Measurements from ENCODE around the gene SHTN1. TPM values are rescaled to one million over a fixed set of nuclear protein-coding genes. Genes with fewer than 3 reads are reported as not detected.

The SHTN1 gene
- total RNA-seq, 1 donor from 2014 or later: 38.6 TPM

DNA sequence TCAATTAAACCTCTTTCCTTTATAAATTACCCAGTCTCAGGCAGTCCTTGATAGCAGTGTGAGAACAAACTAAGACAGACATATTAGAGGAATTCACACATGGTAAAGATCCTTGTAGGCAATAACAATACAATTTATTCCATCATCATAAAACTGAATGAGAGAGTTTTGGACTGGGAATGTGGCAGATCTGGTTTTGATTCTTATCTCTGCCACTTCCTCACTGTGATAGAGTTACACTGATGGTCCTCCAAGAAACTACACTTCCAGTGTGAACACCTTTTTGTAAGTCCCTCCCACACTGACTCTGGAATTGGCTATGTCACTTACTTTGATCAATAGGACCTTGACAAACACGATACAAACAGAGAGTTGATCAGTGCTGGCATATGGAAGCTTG is 152.7 kb downstream of the SHTN1 start:
- Mint-ChIP-seq H3K27ac (no peak overlapping the region), H3K9me3 (peaks cover 4% of the 10 kb centered on the region), H3K4me3 (no peak overlapping the region), H3K27me3 (ENCODE audit: low read depth) (no peaks in the 10 kb centered on the region), H3K4me1 (peaks cover 20% of the 10 kb centered on the region), H3K36me3 (no peaks in the 10 kb centered on the region)
- no peak for DNase-seq (ENCODE audit: low spot score in 2 of 2, unreplicated experiment in 2 of 2)
- TF ChIP-seq, protein P1, sequence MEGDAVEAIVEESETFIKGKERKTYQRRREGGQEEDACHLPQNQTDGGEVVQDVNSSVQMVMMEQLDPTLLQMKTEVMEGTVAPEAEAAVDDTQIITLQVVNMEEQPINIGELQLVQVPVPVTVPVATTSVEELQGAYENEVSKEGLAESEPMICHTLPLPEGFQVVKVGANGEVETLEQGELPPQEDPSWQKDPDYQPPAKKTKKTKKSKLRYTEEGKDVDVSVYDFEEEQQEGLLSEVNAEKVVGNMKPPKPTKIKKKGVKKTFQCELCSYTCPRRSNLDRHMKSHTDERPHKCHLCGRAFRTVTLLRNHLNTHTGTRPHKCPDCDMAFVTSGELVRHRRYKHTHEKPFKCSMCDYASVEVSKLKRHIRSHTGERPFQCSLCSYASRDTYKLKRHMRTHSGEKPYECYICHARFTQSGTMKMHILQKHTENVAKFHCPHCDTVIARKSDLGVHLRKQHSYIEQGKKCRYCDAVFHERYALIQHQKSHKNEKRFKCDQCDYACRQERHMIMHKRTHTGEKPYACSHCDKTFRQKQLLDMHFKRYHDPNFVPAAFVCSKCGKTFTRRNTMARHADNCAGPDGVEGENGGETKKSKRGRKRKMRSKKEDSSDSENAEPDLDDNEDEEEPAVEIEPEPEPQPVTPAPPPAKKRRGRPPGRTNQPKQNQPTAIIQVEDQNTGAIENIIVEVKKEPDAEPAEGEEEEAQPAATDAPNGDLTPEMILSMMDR (IDR thresholded peaks at IDR 0.05; ENCODE audit: unreplicated experiment): no peak

DNA sequence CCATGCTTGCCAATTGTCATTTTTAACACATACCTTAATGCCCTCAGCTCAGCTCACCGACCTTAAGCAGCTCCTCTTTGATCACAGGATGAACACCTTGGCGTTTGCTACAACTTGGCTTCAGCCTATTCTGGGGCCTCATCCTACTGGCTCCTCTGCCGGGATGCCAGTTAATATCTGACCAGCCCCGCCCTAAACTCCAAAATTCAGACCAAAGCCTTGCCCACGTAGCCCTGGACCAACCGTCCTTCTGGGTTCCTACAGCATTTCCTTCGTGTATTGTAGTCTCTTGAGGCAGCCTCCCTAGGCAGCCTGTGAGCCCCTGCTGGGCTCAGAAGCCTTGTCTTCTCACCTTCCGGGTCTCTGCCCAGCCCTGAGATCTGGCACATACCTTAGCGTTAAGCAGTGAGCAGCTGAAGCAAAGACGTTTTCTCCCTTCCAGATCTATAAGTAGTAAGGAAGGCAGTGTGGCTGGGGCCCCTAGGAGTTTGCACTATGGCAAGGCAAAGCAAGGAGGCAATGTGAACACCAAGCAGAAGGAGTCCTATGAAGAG is 154.9 kb downstream of the SHTN1 start:
- Mint-ChIP-seq H3K36me3 (no peaks in the 10 kb centered on the region), H3K27me3 (ENCODE audit: low read depth) (peaks cover 2% of the 10 kb centered on the region), H3K9me3 (no peaks in the 10 kb centered on the region), H3K27ac (peak overlapping the region; percentile 76), H3K4me1 (peaks cover 20% of the 10 kb centered on the region), H3K4me3 (peak overlapping the region; percentile 89)
- no peak for DNase-seq (ENCODE audit: low spot score in 2 of 2, unreplicated experiment in 2 of 2)
- TF ChIP-seq, protein P1 (IDR thresholded peaks at IDR 0.05; ENCODE audit: unreplicated experiment): no peak

DNA sequence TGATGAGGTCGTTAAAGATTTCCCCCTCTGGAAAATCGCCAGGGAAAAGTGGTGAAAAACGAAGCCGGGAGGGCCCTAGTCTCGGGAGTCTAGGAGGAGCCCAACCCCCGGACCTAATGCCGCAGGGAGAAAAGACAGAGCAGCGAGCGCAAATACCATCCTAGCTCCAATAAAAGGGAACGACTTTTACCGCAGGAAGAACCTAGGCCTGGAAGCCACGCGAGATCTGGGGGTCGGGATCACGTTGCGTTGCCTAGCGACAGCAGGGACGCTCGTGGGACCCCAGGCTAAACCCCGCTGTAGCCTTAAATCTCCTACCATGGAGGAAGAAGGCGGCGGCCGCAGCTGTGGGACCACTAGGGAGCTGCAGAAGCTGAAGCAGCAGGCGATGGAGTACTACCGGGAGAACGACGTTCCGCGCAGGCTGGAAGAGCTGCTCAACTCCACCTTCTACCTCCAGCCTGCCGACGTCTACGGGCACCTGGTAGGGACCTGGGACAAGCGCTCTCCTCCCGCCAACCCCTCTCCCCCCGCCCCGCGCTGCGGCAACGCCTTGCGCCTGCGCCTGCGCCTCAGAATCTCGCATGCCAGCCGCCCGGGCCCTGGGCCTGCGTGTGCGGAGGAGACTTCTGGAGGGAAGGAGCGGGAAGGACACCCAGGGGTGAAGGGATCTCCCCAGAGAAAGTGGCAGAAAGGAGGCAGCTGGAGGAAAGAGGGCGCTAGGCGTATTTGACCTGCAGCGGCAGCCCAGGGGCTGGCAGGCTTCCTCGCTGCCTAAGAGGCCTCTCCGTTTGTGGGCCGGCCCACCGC is 155.5 kb downstream of the SHTN1 start, which contains the start of gene ENO4:
Gene ENO4 (plus strand): TSS at position 252 of the 810 bp plus-strand sequence. CDS start 68 bp downstream, at position 320.
- H3K36me3 Mint-ChIP-seq: no peaks in the 10 kb centered on the region
- peak; percentile 84 to 91 for DNase-seq (ENCODE audit: low spot score in 2 of 2, unreplicated experiment in 2 of 2)
- H3K4me3 Mint-ChIP-seq: peak within 1 kb of the TSS; percentile 89
- H3K9me3 Mint-ChIP-seq: no peaks in the 10 kb centered on the region
- H3K27ac Mint-ChIP-seq: peak within 1 kb of the TSS; percentile 95
- TF ChIP-seq, protein P1 (IDR thresholded peaks at IDR 0.05; ENCODE audit: unreplicated experiment): no peak
- H3K4me1 Mint-ChIP-seq: peaks cover 20% of the 10 kb centered on the region
- H3K27me3 Mint-ChIP-seq (ENCODE audit: low read depth): peaks cover 2% of the 10 kb centered on the region

DNA sequence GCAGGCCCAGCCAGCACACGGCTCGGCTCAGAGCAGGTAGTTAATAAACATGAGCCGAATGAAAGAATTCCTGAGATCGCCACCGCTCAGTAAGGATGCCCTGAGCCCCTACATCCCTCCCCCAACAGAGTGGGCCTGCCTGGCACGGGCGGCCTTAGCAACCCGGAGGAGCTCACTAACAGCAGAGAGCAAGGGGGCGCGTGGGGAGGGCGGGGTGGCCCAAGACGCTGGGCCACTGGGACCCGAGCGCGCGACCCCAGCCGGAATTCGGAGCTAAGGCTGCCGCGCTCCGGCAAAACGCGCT is 156.1 kb downstream of the SHTN1 start:
- Mint-ChIP-seq H3K4me3 (peak overlapping the region; percentile 89), H3K9me3 (no peaks in the 10 kb centered on the region), H3K27me3 (ENCODE audit: low read depth) (peaks cover 2% of the 10 kb centered on the region)

DNA sequence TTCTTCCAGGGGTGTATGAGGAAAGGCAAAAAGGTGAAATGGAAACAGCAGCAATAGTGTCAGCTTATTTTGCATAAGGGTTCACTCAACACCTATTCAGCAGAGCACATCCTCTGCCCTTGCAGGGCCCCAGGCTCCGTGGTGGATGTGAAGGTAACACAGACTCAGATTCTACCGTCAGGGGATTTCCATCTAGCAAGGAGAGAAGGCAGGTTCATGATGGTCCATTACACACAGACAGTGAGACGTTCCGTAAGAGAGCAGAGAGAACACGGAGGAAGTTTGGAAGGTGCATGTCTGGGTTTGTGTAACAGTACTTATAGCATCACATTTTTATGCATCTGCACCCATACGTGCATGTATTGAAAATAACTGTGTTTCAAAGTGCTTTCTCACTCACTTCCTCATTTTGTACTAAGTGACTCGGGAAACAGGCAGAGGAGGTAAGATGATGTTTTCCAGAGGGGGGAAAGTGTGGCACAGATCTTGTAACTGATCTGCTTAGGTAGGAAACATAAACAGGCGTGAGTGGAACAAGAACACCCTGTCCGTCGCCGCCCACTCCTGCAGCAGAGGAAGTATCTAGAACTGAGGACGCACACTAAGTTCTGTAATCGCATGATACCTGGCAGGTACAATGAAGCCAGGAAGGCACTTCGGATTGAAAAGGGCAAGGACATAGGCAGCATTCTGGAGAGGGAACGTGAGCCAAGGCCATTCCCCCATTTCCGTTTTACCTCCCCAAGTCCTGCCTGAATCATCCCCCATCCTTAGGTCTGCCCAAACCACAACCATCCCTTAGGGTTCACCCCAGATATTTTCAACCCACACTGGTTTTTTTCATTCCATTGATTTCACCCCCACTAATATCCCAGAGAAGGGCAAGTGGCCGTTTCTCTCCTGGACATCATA is 156.7 kb downstream of the SHTN1 start:
- Mint-ChIP-seq H3K9me3 (no peaks in the 10 kb centered on the region), H3K36me3 (no peaks in the 10 kb centered on the region), H3K27me3 (ENCODE audit: low read depth) (peaks cover 2% of the 10 kb centered on the region), H3K4me3 (peak overlapping the region; percentile 89), H3K4me1 (peaks cover 20% of the 10 kb centered on the region), H3K27ac (peak overlapping the region; percentile 95)
- TF ChIP-seq, protein P1 (IDR thresholded peaks at IDR 0.05; ENCODE audit: unreplicated experiment): no peak
- no peak for DNase-seq (ENCODE audit: low spot score in 2 of 2, unreplicated experiment in 2 of 2)

More for the DNA sequence above, 156.1 kb downstream of the SHTN1 start:
- no peak for DNase-seq (ENCODE audit: low spot score in 2 of 2, unreplicated experiment in 2 of 2)
- H3K36me3 Mint-ChIP-seq: no peaks in the 10 kb centered on the region
- peak overlapping the region; percentile 95 for H3K27ac Mint-ChIP-seq
- TF ChIP-seq, protein P1 (IDR thresholded peaks at IDR 0.05; ENCODE audit: unreplicated experiment): no peak
- peaks cover 20% of the 10 kb centered on the region for H3K4me1 Mint-ChIP-seq
